HCT116 (cell line): ENCODE measurements around the gene GPT2. TPM values are rescaled to one million over a fixed set of nuclear protein-coding genes. Genes with fewer than 3 reads are reported as not detected.

Experiments
- ATAC-seq: fragments of 200-7000 bp; cut with Tn5 transposase; 2 replicates; pipeline ENCODE4 v1.9.1; 2020; ENCODE audit warnings: mild to moderate bottlenecking, moderate library complexity
- BruUV-seq: library from RNA; stranded (reverse); fragments of 400-500 nt; replicated peaks from 2 replicates; lab custom pipeline; 2021; lab: Mats Ljungman, UMichigan
- CTCF ChIA-PET: fragments of 300-600 bp; sonication (Branson Sonifier 250); formaldehyde crosslinking; loops from one replicate; lab custom pipeline; 2021; ENCODE audit warnings: antibody characterized with exemption; lab: Charles Lee
- POLR2A ChIA-PET: fragments of 300-600, 350-600 bp; sonication (Branson Sonifier 250); formaldehyde crosslinking; loops from one replicate; lab custom pipeline; 2021; ENCODE audit warnings: antibody characterized with exemption; lab: Charles Lee
- RAD21 ChIA-PET, 2 experiments: fragments of 300-600 bp; sonication (Branson Sonifier 250); formaldehyde crosslinking; loops; one replicate each; lab custom pipeline; 2023; ENCODE audit warnings: low total read pairs in 2 of 2; ENCODE audit not compliant: uncharacterized antibody in 2 of 2, unreplicated experiment in 2 of 2, low non-redundant PET in 1 of 2; lab: Charles Lee
- DNase-seq: peaks from one replicate; pipeline ENCODE4 v3.0.0-alpha.2; 2010; ENCODE audit warnings: low read depth, low spot score
- H2AFZ ChIP-seq: fragments of 200-600 bp; shearing (Covaris generic), sonication (generic); 2 replicates; pipeline ENCODE4 v1.6.1; 2017; ENCODE audit warnings: low read depth, mixed run types, mixed read lengths, antibody characterized with exemption, low read length; ENCODE audit not compliant: poor library complexity, severe bottlenecking
- H3K27ac ChIP-seq: 2 replicates; pipeline ENCODE4 v1.5.1; 2012; ENCODE audit warnings: low read depth, low read length
- H3K27me3 ChIP-seq: fragments of 200-600 bp; sonication (generic); 2 replicates; pipeline ENCODE4 v1.6.1; 2016; ENCODE audit warnings: mixed run types, low read length, mixed read lengths; ENCODE audit not compliant: insufficient read depth
- H3K36me3 ChIP-seq, 2 experiments: fragments of 200-500 bp in 1 of 2; fragments of 200-600 bp in 1 of 2; sonication (Bioruptor generic) in 1 of 2; sonication (generic) in 1 of 2; 2 replicates each; pipeline versions ENCODE4 v1.5.1 to v1.6.1; 2014 to 2016; ENCODE audit warnings: low read length in 2 of 2, inconsistent platforms in 1 of 2, mixed read lengths in 1 of 2, mixed run types in 1 of 2; ENCODE audit not compliant: insufficient read depth in 2 of 2, control insufficient read depth in 1 of 2
- H3K4me1 ChIP-seq, 2 experiments: fragments of 200-600 bp in 1 of 2; sonication (generic) in 1 of 2; 2 replicates each; pipeline versions ENCODE4 v1.5.1 to v1.6.1; 2012 to 2017; ENCODE audit warnings: low read length in 2 of 2, inconsistent platforms in 1 of 2, mild to moderate bottlenecking in 1 of 2, mixed read lengths in 1 of 2, mixed run types in 1 of 2, moderate library complexity in 1 of 2; ENCODE audit not compliant: insufficient read depth in 2 of 2, control insufficient read depth in 1 of 2
- H3K4me2 ChIP-seq: fragments of 200-600 bp; sonication (generic); 2 replicates; pipeline ENCODE4 v1.6.1; 2017; ENCODE audit warnings: mixed run types, low read length, mixed read lengths
- H3K4me3 ChIP-seq, 2 experiments: fragments of 200-600 bp in 1 of 2; sonication (generic) in 1 of 2; replicated peaks in 1 of 2; 2 replicates each; pipeline ENCODE4 v1.5.1; 2011 to 2016; ENCODE audit warnings: low read length in 2 of 2, control low read depth in 1 of 2, low read depth in 1 of 2, mild to moderate bottlenecking in 1 of 2, mixed read lengths in 1 of 2, mixed run types in 1 of 2
- H3K79me2 ChIP-seq: fragments of 200-600 bp; sonication (generic); 2 replicates; pipeline ENCODE4 v1.6.1; 2017; ENCODE audit warnings: mild to moderate bottlenecking, mixed run types, low read length, moderate library complexity, mixed read lengths; ENCODE audit not compliant: insufficient read depth
- H3K9ac ChIP-seq: fragments of 200-600 bp; sonication (generic); 2 replicates; pipeline ENCODE4 v1.6.1; 2016; ENCODE audit warnings: low read length, mixed read lengths
- H3K9me2 ChIP-seq: fragments of 200-600 bp; sonication (generic), shearing (Covaris generic); 2 replicates; pipeline ENCODE4 v1.6.1; 2017; ENCODE audit warnings: mixed run types, mild to moderate bottlenecking, moderate library complexity; ENCODE audit not compliant: insufficient read depth
- H3K9me3 ChIP-seq, 2 experiments: fragments of 200-500 bp in 1 of 2; fragments of 200-600 bp in 1 of 2; sonication (Bioruptor generic) in 1 of 2; sonication (generic) in 1 of 2; 2 replicates each; pipeline ENCODE4 v1.6.1; 2014 to 2017; ENCODE audit warnings: low read length in 2 of 2, mixed read lengths in 2 of 2, inconsistent platforms in 1 of 2, low read depth in 1 of 2, mild to moderate bottlenecking in 1 of 2, mixed run types in 1 of 2, moderate library complexity in 1 of 2; ENCODE audit not compliant: control insufficient read depth in 1 of 2, insufficient read depth in 1 of 2
- H4K20me1 ChIP-seq: fragments of 200-600 bp; sonication (generic), shearing (Covaris generic); 2 replicates; pipeline ENCODE4 v1.6.1; 2017; ENCODE audit warnings: mixed run types, mild to moderate bottlenecking, moderate library complexity; ENCODE audit not compliant: insufficient read depth
- CEBPB ChIP-seq: IDR thresholded peaks from 2 replicates; pipeline ENCODE4 v1.6.1; 2012; ENCODE audit warnings: low read depth
- ELF1 ChIP-seq: IDR thresholded peaks from 2 replicates; pipeline ENCODE4 v1.6.1; 2012; ENCODE audit warnings: low read depth, borderline replicate concordance
- FOSL1 ChIP-seq: IDR thresholded peaks from 2 replicates; pipeline ENCODE4 v1.6.1; 2012; ENCODE audit warnings: low read depth
- POLR2AphosphoS5 ChIP-seq: IDR thresholded peaks from 2 replicates; pipeline ENCODE4 v1.6.1; 2011; ENCODE audit warnings: mild to moderate bottlenecking, low read depth, low read length, moderate library complexity
- RAD21 ChIP-seq: IDR thresholded peaks from 2 replicates; pipeline ENCODE4 v1.6.1; 2012; ENCODE audit warnings: low read depth, mild to moderate bottlenecking
- SRF ChIP-seq: IDR thresholded peaks from 2 replicates; pipeline ENCODE4 v1.6.1; 2012; ENCODE audit warnings: low read depth
- ZBTB33 ChIP-seq: IDR thresholded peaks from 2 replicates; pipeline ENCODE4 v1.6.1; 2011; ENCODE audit warnings: mild to moderate bottlenecking, low read length, moderate library complexity; ENCODE audit not compliant: insufficient replicate concordance; ENCODE audit errors: extremely low read depth
- ZFX ChIP-seq: fragments of 450-650 bp; IDR thresholded peaks from 2 replicates; pipeline ENCODE4 v1.6.1; 2017
- intact Hi-C: fragments of 100-400 bp; cut with micrococcal nuclease; formaldehyde crosslinking; loops from 2 replicates; pipeline ENCODE4 v1.10.0; 2022
- total RNA-seq: library from RNA; stranded (reverse); gene quantifications from one replicate; pipeline ENCODE4 v1.2.1, GENCODE V29; 2021; ENCODE audit not compliant: unreplicated experiment

Gene GPT2
- total RNA-seq, 1 experiment from 2014 or later = 50.6 TPM

DNA sequence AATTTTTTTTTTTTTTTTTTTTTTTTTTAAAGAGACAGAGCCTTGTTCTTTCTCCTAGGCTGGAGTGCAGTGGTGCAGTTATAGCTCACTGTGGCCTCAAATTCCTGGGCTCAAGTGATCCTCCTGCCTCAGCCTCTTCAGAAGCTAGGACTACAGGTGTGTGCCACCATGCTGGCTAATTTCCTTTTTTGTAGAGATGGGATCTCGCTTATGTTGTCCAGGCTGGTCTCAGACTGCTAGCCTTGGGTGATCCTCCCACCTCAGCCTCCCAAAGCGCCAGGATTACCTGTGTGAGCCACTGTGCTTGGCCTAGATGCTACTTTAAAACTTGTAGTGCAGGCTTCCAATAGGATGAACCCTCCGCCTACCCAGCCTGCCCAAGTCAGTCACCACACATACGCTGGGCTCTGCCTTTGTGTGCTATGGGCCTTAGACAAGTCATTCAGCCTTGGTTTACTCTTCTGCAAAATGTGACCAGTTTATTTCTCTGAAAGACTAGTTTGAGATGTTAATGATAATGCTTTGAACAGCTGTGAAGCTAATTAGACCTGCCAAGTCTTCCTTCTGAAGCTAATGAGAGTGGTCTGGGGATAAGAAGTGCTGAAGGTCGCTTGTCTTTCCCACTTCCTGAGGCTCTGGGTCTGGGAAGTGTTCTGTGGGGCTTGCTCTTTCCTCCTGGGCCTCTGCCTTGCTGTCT lies 5.2 kb downstream of the GPT2 start:
- CTCF ChIA-PET = interaction anchor here (1.0 kb wide), 1 partner anchor 35 kb away, joined by 3 read pairs; no protein-coding TSS in a partner anchor
- Histone ChIP-seq H3K4me3 (no peak overlapping the region), H3K9ac (no peak overlapping the region), H3K36me3 (peaks cover 0 to 3% of the 10 kb centered on the region in 2 experiments; a peak in 2 of 4 replicates), H3K4me1 (peaks cover 0 to 10% of the 10 kb centered on the region in 2 experiments; a peak in 2 of 4 replicates), H3K79me2 (0 out of 2 replicates have a peak, but pooled peaks cover 2% of the 10 kb centered on the region), H3K4me2 (no peak overlapping the region), H3K9me2 (no peaks in the 10 kb centered on the region), H2AFZ (no peak overlapping the region), H3K27me3 (no peaks in the 10 kb centered on the region), H3K9me3 (no peaks in the 10 kb centered on the region), H3K27ac (no peak overlapping the region), H4K20me1 (no peaks in the 10 kb centered on the region)
- intact Hi-C loops = no loop called here
- POLR2A ChIA-PET = no interaction called here
- BruUV-seq = no TSS peak
- DNase-seq (no peak), ATAC-seq (no peak)
- no peak for TF ChIP-seq POLR2AphosphoS5
- no peak for TF ChIP-seq RAD21
- no peak for TF ChIP-seq FOSL1
- no peak for TF ChIP-seq ZFX
- no peak for TF ChIP-seq CEBPB
- TF ChIP-seq ZBTB33 = no peak
- no peak for TF ChIP-seq ELF1
- no peak for TF ChIP-seq SRF
- RAD21 ChIA-PET = no interaction called here
